ENCODE results near the gene HDAC5.

GRCh38 chr17:44102849-44103622, 20.4 kb downstream of the HDAC5 start:
- TF ChIP-seq ZNF274 (IDR thresholded peaks at IDR 0.05; ENCODE audit: low read length) = no peak
- TF ChIP-seq ZNF274 (tag by site-specific recombination; IDR thresholded peaks at IDR 0.05; ENCODE audit: borderline replicate concordance) = no peak
- TF ChIP-seq CTCF (tag by site-specific recombination; IDR thresholded peaks at IDR 0.05) = peak; percentile 50; the same call in 1 of the 2 replicates
- TF ChIP-seq ZSCAN18 (tag by site-specific recombination; IDR thresholded peaks at IDR 0.05) = no peak
- no peak for TF ChIP-seq ZBTB10 (tag by site-specific recombination; IDR thresholded peaks at IDR 0.05)
- no peak for TF ChIP-seq ZIC2 (tag by site-specific recombination; IDR thresholded peaks at IDR 0.05)
- TF ChIP-seq TCF7L2 (IDR thresholded peaks at IDR 0.05; ENCODE audit: borderline replicate concordance, low read depth, low read length) = no peak
- no peak for TF ChIP-seq YY1 (tag by site-specific recombination; IDR thresholded peaks at IDR 0.05)
- peak; percentile 75; the same call in 1 of the 2 replicates for TF ChIP-seq SCRT1 (tag by site-specific recombination; IDR thresholded peaks at IDR 0.05; ENCODE audit: borderline replicate concordance)
